GM23248 (cell line): ENCODE measurements around the gene SCD5. TPM values are rescaled to one million over a fixed set of nuclear protein-coding genes. Genes with fewer than 3 reads are reported as not detected.

Experiments
- DNase-seq: peaks from one replicate; pipeline ENCODE4 v3.0.0-alpha.2; 2015
- H2AFZ ChIP-seq: fragments of 200-600 bp; sonication (generic); 2 replicates; pipeline ENCODE4 v1.6.1; 2016; ENCODE audit warnings: antibody characterized with exemption
- H3F3A ChIP-seq: fragments of 200-600 bp; sonication (generic); 2 replicates; pipeline ENCODE4 v1.6.1; 2016; ENCODE audit warnings: mild to moderate bottlenecking, antibody characterized with exemption, mixed run types; ENCODE audit not compliant: insufficient read depth
- H3K27ac ChIP-seq: fragments of 200-600 bp; sonication (generic); 2 replicates; pipeline ENCODE4 v1.5.1; 2016; ENCODE audit warnings: mild to moderate bottlenecking
- H3K27me3 ChIP-seq: fragments of 200-600 bp; sonication (generic); replicated peaks from 2 replicates; pipeline ENCODE4 v1.6.1; 2016; ENCODE audit warnings: mild to moderate bottlenecking; ENCODE audit not compliant: insufficient read depth
- H3K36me3 ChIP-seq: fragments of 200-600 bp; sonication (generic); 2 replicates; pipeline ENCODE4 v1.6.1; 2016; ENCODE audit warnings: low read depth, mild to moderate bottlenecking
- H3K4me1 ChIP-seq: fragments of 200-600 bp; sonication (generic); 2 replicates; pipeline ENCODE4 v1.6.1; 2016; ENCODE audit warnings: mild to moderate bottlenecking; ENCODE audit not compliant: insufficient read depth
- H3K4me2 ChIP-seq: fragments of 200-600 bp; sonication (generic); one replicate; pipeline ENCODE4 v1.6.1; 2016; ENCODE audit warnings: mild to moderate bottlenecking; ENCODE audit not compliant: unreplicated experiment
- H3K4me3 ChIP-seq: fragments of 200-600 bp; sonication (generic); 2 replicates; pipeline ENCODE4 v1.5.1; 2016; ENCODE audit warnings: mild to moderate bottlenecking
- H3K79me2 ChIP-seq: fragments of 200-600 bp; sonication (generic); 2 replicates; pipeline ENCODE4 v1.6.1; 2016; ENCODE audit warnings: mild to moderate bottlenecking; ENCODE audit not compliant: insufficient read depth
- H3K9ac ChIP-seq: fragments of 200-600 bp; sonication (generic); 2 replicates; pipeline ENCODE4 v1.6.1; 2016; ENCODE audit warnings: mild to moderate bottlenecking
- H3K9me2 ChIP-seq: fragments of 200-600 bp; sonication (generic); 2 replicates; pipeline ENCODE4 v1.6.1; 2016; ENCODE audit warnings: mixed run types, mild to moderate bottlenecking, moderate library complexity; ENCODE audit not compliant: insufficient read depth
- H3K9me3 ChIP-seq: fragments of 200-600 bp; sonication (generic); one replicate; pipeline ENCODE4 v1.6.1; 2017; ENCODE audit warnings: low read depth
- H4K20me1 ChIP-seq: fragments of 200-600 bp; sonication (generic); 2 replicates; pipeline ENCODE4 v1.6.0; 2016; ENCODE audit not compliant: insufficient read depth
- EZH2 ChIP-seq: fragments of 200-600 bp; sonication (generic); IDR thresholded peaks from 2 replicates; pipeline ENCODE4 v1.6.1; 2018; ENCODE audit warnings: antibody characterized with exemption, mild to moderate bottlenecking; ENCODE audit not compliant: insufficient read depth, poor library complexity, severe bottlenecking
- EZH2phosphoT487 ChIP-seq: fragments of 200-600 bp; sonication (generic); IDR thresholded peaks from 2 replicates; pipeline ENCODE4 v1.6.1; 2018; ENCODE audit warnings: antibody characterized with exemption, moderate library complexity, mild to moderate bottlenecking, low read depth; ENCODE audit not compliant: insufficient read depth
- WGBS, 2 experiments: methylation state at CpG; one replicate each; pipeline ENCODE4 v1.1.6; 2015 to 2017; ENCODE audit warnings: low lambda C conversion rate in 2 of 2, low coverage in 1 of 2; ENCODE audit errors: missing lambda C conversion rate in 2 of 2; 5-methylcytosine and 5-hydroxymethylcytosine counted together
- in situ Hi-C: fragments of 300-500 bp; cut with MboI; formaldehyde crosslinking; loops from 2 replicates; pipeline ENCODE4 v1.15.0; 2020
- polyA plus RNA-seq: library from polyadenylated mRNA; unstranded; fragments of >200 nt; fragmentation: Nextera tagmentation; extraction: Ambion mirVana; gene quantifications from 2 replicates; pipeline ENCODE4 v1.2.1, GENCODE V29; 2016
- total RNA-seq: library from RNA; depleted of rRNA; stranded (reverse); fragments of >200 nt; shearing (Covaris generic); gene quantifications from 2 replicates; pipeline ENCODE4 v1.2.3, GENCODE V29; 2014

SCD5 gene
- total and polyA plus RNA-seq, 2 experiments from 2014 or later = 12.5 to 39.8 TPM

DNA sequence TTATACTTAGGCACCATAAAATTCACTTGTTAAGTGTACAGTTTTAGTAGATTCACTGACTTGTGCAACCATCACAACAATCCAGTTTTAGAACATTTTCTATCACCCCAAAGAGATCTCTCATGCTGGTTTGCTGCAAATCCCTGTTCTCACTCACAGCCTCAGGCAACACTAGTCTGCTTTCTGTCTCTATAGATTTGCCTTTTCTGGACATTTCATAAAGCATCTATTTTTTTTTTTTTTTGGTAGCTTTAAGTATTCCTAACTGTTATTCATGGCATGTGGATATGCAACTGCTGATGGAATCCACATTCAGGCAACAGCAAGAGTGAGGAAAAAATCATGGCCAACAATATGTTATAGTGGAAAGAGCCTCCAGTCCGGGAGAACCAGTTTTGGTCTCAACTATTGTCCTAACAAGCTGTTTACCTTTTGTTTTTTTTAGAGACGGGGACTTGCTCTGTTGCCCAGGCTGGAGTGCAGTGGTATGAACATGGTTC, 209.8 kb downstream of the SCD5 start:
- TF ChIP-seq EZH2 (no peak), EZH2phosphoT487 (no peak)
- Histone ChIP-seq H3K9me2 (no peaks in the 10 kb centered on the region), H3K9ac (no peak overlapping the region), H3K27me3 (peaks cover 20% of the 10 kb centered on the region), H3K9me3 (no peaks in the 10 kb centered on the region), H3K27ac (no peak overlapping the region), H3K36me3 (no peaks in the 10 kb centered on the region), H3K4me3 (no peak overlapping the region), H3K4me2 (no peak overlapping the region), H4K20me1 (no peaks in the 10 kb centered on the region), H3F3A (no peaks in the 10 kb centered on the region), H3K79me2 (no peaks in the 10 kb centered on the region), H2AFZ (no peak overlapping the region), H3K4me1 (no peaks in the 10 kb centered on the region)
- in situ Hi-C loops = no loop called here
- 25 to 51% methylated on average over 2 of the region's 2 CpGs for WGBS, 2 experiments
- DNase-seq = no peak

DNA sequence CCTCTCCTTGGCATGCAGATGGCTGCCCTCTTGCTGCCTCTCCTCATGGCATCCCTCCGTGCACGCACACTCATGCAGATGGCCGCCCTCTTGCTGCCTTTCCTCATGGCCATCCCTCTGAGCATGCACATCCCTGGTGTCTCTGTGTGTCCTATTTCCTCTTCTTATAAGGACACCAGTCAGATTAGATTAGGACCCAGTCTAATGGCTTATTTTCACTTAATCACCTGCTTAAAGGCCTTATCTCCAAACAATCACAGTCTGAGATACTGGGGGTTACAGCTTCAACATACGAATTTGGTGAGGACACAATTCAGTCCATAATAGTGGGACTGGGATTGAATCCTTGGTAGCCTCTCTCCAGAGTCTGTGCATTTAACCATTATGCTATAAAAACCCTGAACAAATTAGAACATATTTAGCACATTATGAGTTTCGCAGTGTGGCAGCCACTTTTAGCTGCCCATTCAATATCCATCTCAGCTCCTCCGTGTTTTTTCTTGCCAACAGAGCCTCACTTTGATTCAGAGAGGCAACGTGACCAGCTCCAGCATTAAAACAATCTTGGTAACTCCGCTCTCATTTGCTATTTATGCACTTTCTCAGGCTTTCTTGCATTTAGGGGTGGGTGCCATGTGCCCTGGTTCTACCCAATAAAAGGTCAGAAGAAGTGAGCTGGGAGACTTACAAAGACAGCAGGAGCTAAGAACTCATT, 210.6 kb downstream of the SCD5 start:
- H3K79me2 ChIP-seq = no peaks in the 10 kb centered on the region
- peaks cover 20% of the 10 kb centered on the region for H3K27me3 ChIP-seq
- H3K4me3 ChIP-seq = no peak overlapping the region
- TF ChIP-seq EZH2 (no peak), EZH2phosphoT487 (no peak)
- in situ Hi-C loops = no loop called here
- no peaks in the 10 kb centered on the region for H4K20me1 ChIP-seq
- WGBS, 2 experiments = 62 to 68% methylated on average over 8 of the region's 8 CpGs
- H3K4me1 ChIP-seq = no peaks in the 10 kb centered on the region
- H3K9me3 ChIP-seq = no peaks in the 10 kb centered on the region
- H3K9ac ChIP-seq = no peak overlapping the region
- H3K4me2 ChIP-seq = no peak overlapping the region
- H3K9me2 ChIP-seq = no peaks in the 10 kb centered on the region
- H3F3A ChIP-seq = no peaks in the 10 kb centered on the region
- H2AFZ ChIP-seq = no peak overlapping the region
- DNase-seq = no peak
- no peaks in the 10 kb centered on the region for H3K36me3 ChIP-seq
- H3K27ac ChIP-seq = no peak overlapping the region

DNA sequence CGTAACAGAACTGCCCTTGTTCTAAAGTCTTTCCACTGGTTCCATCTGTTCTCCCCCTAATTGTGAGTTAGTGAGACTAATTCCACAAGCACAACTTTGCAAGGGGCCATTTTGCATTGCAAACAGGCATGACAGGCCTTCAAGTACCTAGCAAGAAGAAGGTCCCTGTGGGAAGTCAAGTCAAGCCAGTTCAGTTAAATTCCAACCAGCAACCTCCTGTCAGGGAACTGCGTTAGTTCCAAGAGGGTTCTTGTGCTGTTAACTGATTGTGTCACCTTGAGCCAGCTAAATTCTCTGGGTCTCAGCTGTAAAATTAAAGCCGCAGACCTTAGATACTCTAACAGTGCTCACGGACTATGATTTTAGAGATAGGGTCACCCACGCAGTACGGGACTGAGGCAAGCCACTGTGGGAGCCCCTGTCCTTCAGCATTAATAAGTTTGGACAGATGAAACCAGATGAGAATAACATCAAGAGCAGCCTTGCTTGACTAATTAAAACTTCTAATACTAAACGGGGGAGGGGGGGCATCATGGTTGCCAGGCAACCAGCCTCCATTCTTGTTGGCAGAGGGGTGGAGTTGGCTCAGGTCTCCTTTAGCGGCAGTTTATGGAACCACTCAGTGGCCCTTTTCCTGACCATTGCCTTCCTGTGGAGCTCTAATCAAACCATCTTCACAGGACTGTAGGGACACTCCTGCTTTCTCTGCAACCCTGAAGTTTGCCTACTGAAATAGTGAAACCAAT, 212.7 kb downstream of the SCD5 start:
- H3K79me2 ChIP-seq = no peaks in the 10 kb centered on the region
- H3F3A ChIP-seq = no peaks in the 10 kb centered on the region
- H3K9me3 ChIP-seq = no peaks in the 10 kb centered on the region
- no peaks in the 10 kb centered on the region for H3K4me1 ChIP-seq
- no peak for DNase-seq
- no peak overlapping the region for H3K9ac ChIP-seq
- 60 to 63% methylated on average over 8 of the region's 8 CpGs for WGBS, 2 experiments
- H2AFZ ChIP-seq = no peak overlapping the region
- H3K4me3 ChIP-seq = no peak overlapping the region
- no peak overlapping the region for H3K27ac ChIP-seq
- TF ChIP-seq EZH2 (no peak), EZH2phosphoT487 (no peak)
- in situ Hi-C loops = no loop called here
- H3K9me2 ChIP-seq = no peaks in the 10 kb centered on the region
- no peaks in the 10 kb centered on the region for H3K36me3 ChIP-seq
- H3K4me2 ChIP-seq = no peak overlapping the region
- peaks cover 6% of the 10 kb centered on the region; the same call in 1 of the 2 replicates for H3K27me3 ChIP-seq
- no peaks in the 10 kb centered on the region for H4K20me1 ChIP-seq

DNA sequence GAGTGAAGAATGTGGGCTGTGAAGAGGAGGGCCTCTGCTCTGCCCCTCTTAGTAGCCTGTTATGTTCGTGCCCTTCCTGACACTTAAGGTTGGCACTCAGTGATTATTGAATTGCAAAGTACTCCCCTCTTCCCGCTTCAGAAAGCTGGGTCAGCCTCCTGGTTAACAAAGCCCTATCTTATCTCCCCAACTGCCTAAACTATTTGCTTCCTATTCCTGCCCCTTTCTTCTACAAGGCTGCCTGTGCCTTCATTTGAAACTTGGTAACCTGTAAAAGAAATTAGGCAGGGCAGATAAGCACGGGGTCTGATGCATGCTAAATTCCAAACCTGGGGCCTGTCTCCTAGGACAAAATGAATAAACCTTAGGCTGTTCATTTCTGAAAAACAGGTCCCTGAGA, 213.7 kb downstream of the SCD5 start:
- Histone ChIP-seq H3K27ac (no peak overlapping the region), H3K36me3 (no peaks in the 10 kb centered on the region), H3K79me2 (no peaks in the 10 kb centered on the region), H3K4me3 (no peak overlapping the region), H2AFZ (no peak overlapping the region), H3K4me2 (no peak overlapping the region), H4K20me1 (no peaks in the 10 kb centered on the region), H3K27me3 (no peaks in the 10 kb centered on the region; the same call in 1 of the 2 replicates), H3K4me1 (no peaks in the 10 kb centered on the region), H3K9ac (no peak overlapping the region), H3F3A (no peaks in the 10 kb centered on the region), H3K9me2 (no peaks in the 10 kb centered on the region), H3K9me3 (no peaks in the 10 kb centered on the region)
- WGBS, 2 experiments = 51 to 53% methylated on average over 3 of the region's 3 CpGs
- TF ChIP-seq EZH2phosphoT487 = no peak
- no peak for TF ChIP-seq EZH2
- DNase-seq = no peak
- in situ Hi-C loops = no loop called here
